Liver (tissue), 9 donors: Measurements from ENCODE around the gene LHFPL6. TPM values are rescaled to one million over a fixed set of nuclear protein-coding genes. Genes with fewer than 3 reads are reported as not detected.

Source experiments
- DNase-seq: peaks from one replicate; pipeline ENCODE4 v3.0.0-alpha.2; 2017; ENCODE audit warnings: low spot score
- H3K27ac ChIP-seq, 2 donors: one replicate each; pipeline ENCODE4 v1.7.0; 2013; ENCODE audit warnings: inconsistent platforms in 2 of 2, low read length in 2 of 2, control low read depth in 1 of 2, low read depth in 1 of 2, mild to moderate bottlenecking in 1 of 2
- H3K27me3 ChIP-seq, 4 donors: one replicate each; pipeline versions ENCODE4 v1.6.1 to v1.7.0; 2013; ENCODE audit warnings: low read length in 3 of 4, inconsistent platforms in 1 of 4, mild to moderate bottlenecking in 1 of 4, moderate library complexity in 1 of 4; ENCODE audit not compliant: control insufficient read depth in 4 of 4, insufficient read depth in 4 of 4
- H3K36me3 ChIP-seq, 4 donors: one replicate each; pipeline versions ENCODE4 v1.6.1 to v1.7.0; 2013; ENCODE audit warnings: low read length in 3 of 4, mild to moderate bottlenecking in 3 of 4, low read depth in 1 of 4, moderate library complexity in 1 of 4; ENCODE audit not compliant: control insufficient read depth in 4 of 4, insufficient read depth in 3 of 4
- H3K4me1 ChIP-seq, 4 donors: one replicate each; pipeline versions ENCODE4 v1.6.1 to v1.7.0; 2013; ENCODE audit warnings: low read length in 3 of 4, mild to moderate bottlenecking in 3 of 4, moderate library complexity in 1 of 4; ENCODE audit not compliant: control insufficient read depth in 4 of 4, insufficient read depth in 4 of 4
- H3K4me3 ChIP-seq, 3 donors: one replicate each; pipeline versions ENCODE4 v1.6.1 to v1.7.0; 2013; ENCODE audit warnings: low read length in 3 of 3, control low read depth in 1 of 3, low read depth in 1 of 3, mild to moderate bottlenecking in 1 of 3
- H3K9ac ChIP-seq, 2 donors: one replicate each; pipeline ENCODE4 v1.7.0; 2013; ENCODE audit warnings: low read length in 2 of 2, mild to moderate bottlenecking in 2 of 2, moderate library complexity in 2 of 2, control low read depth in 1 of 2, low read depth in 1 of 2
- H3K9me3 ChIP-seq, 4 donors: one replicate each; pipeline versions ENCODE4 v1.6.1 to v1.7.0; 2013; ENCODE audit warnings: low read length in 3 of 4; ENCODE audit not compliant: control insufficient read depth in 4 of 4
- EGR1 ChIP-seq, 2 donors: IDR thresholded peaks; 2 replicates each; pipeline ENCODE4 v1.6.1; 2016 to 2018; ENCODE audit warnings: antibody characterized with exemption in 2 of 2, low read depth in 2 of 2
- FOXA1 ChIP-seq: IDR thresholded peaks from 2 replicates; pipeline ENCODE4 v1.6.1; 2016; ENCODE audit warnings: antibody characterized with exemption
- FOXA2 ChIP-seq: IDR thresholded peaks from 2 replicates; pipeline ENCODE4 v1.6.1; 2016; ENCODE audit warnings: antibody characterized with exemption
- GABPA ChIP-seq, 2 donors: IDR thresholded peaks in 1 of 2; conservative IDR thresholded peaks in 1 of 2; 2 replicates each; pipeline ENCODE4 v1.6.1; 2016; ENCODE audit warnings: antibody characterized with exemption in 2 of 2, mild to moderate bottlenecking in 1 of 2, moderate library complexity in 1 of 2
- HNF4G ChIP-seq: IDR thresholded peaks from 2 replicates; pipeline ENCODE4 v1.6.1; 2016; ENCODE audit warnings: antibody characterized with exemption
- JUND ChIP-seq, 2 donors: IDR thresholded peaks; 2 replicates each; pipeline ENCODE4 v1.6.1; 2016; ENCODE audit warnings: antibody characterized with exemption in 2 of 2
- NR2F2 ChIP-seq: IDR thresholded peaks from 2 replicates; pipeline ENCODE4 v1.6.1; 2016; ENCODE audit warnings: antibody characterized with exemption
- RXRA ChIP-seq, 2 donors: IDR thresholded peaks; 2 replicates each; pipeline ENCODE4 v1.6.1; 2017 to 2018; ENCODE audit warnings: antibody characterized with exemption in 2 of 2, mild to moderate bottlenecking in 1 of 2
- SP1 ChIP-seq: IDR thresholded peaks from 2 replicates; pipeline ENCODE4 v1.6.1; 2018; ENCODE audit warnings: antibody characterized with exemption, mild to moderate bottlenecking
- YY1 ChIP-seq: IDR thresholded peaks from 2 replicates; pipeline ENCODE4 v1.6.1; 2016; ENCODE audit warnings: antibody characterized with exemption, mild to moderate bottlenecking
- WGBS: extraction: QIAGEN DNeasy Blood & Tissue Kit; methylation state at CpG from one replicate; pipeline ENCODE4 v1.1.7; 2013; 5-methylcytosine and 5-hydroxymethylcytosine counted together
- polyA plus RNA-seq, 2 donors: library from polyadenylated mRNA; stranded (reverse) in 1 of 2; unstranded in 1 of 2; fragments of 200-250 nt in 1 of 2; fragments of >200 nt in 1 of 2; fragmentation: Nextera tagmentation in 1 of 2; extraction: Ambion mirVana in 1 of 2; gene quantifications; one replicate each; pipeline versions ENCODE4 v1.2.1 to v1.2.3, GENCODE V29; 2013 to 2015
- total RNA-seq, 2 donors: library from RNA; depleted of rRNA; stranded (reverse); fragments of >200 nt; gene quantifications; one replicate each; pipeline ENCODE4 v1.2.3, GENCODE V29; 2014
- TF ChIP-seq, protein P1 (sequence below): IDR thresholded peaks from 2 replicates; pipeline ENCODE4 v1.6.1; 2016; ENCODE audit warnings: antibody characterized with exemption
- TF ChIP-seq, protein P2 (sequence below): IDR thresholded peaks from 2 replicates; pipeline ENCODE4 v1.6.1; 2016; ENCODE audit warnings: antibody characterized with exemption
- TF ChIP-seq, protein P3 (sequence below): IDR thresholded peaks from 2 replicates; pipeline ENCODE4 v1.6.1; 2016; ENCODE audit warnings: antibody characterized with exemption, mild to moderate bottlenecking
- TF ChIP-seq, protein P4 (sequence below): IDR thresholded peaks from 2 replicates; pipeline ENCODE4 v1.6.1; 2016; ENCODE audit warnings: antibody characterized with exemption
- TF ChIP-seq, protein P5 (sequence below): fragments of 150-350 bp; IDR thresholded peaks from 2 replicates; pipeline ENCODE4 v1.5.1; 2017; ENCODE audit warnings: improper control_type of control experiment, low read depth, low read length; ENCODE audit not compliant: missing input control
- donor health status: healthy.
- donor health status: healthy.
- donor health status: healthy.
- donor health status: healthy.
- donor health status: healthy.

Gene LHFPL6
- total and polyA plus RNA-seq, 4 donors: 2.6 to 8.3 (median 5.5) TPM

DNA sequence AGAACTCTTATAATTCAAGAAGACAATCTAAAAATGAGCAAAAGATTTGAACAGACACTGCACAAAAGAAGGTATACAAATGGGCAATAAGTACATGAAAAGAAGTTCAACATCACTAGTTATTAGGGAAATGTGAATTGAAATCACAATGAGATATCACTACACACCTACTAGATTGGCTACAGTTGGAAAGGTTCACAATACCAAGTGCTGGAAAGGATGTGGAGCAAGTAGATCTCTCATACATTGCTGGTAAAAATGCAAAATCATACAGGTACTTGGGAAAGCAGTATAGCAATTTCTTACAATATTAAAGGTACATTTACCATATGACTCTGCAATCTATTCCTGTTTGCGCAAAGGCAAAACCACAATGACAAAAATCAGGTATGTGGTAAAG, 145.7 kb downstream of the LHFPL6 start (continued):
- TF ChIP-seq, protein P1, sequence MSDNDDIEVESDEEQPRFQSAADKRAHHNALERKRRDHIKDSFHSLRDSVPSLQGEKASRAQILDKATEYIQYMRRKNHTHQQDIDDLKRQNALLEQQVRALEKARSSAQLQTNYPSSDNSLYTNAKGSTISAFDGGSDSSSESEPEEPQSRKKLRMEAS: no peak
- TF ChIP-seq, protein P2, sequence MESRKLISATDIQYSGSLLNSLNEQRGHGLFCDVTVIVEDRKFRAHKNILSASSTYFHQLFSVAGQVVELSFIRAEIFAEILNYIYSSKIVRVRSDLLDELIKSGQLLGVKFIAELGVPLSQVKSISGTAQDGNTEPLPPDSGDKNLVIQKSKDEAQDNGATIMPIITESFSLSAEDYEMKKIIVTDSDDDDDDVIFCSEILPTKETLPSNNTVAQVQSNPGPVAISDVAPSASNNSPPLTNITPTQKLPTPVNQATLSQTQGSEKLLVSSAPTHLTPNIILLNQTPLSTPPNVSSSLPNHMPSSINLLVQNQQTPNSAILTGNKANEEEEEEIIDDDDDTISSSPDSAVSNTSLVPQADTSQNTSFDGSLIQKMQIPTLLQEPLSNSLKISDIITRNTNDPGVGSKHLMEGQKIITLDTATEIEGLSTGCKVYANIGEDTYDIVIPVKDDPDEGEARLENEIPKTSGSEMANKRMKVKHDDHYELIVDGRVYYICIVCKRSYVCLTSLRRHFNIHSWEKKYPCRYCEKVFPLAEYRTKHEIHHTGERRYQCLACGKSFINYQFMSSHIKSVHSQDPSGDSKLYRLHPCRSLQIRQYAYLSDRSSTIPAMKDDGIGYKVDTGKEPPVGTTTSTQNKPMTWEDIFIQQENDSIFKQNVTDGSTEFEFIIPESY: no peak
- no peak for TF ChIP-seq FOXA2
- TF ChIP-seq NR2F2: no peak
- no peak for TF ChIP-seq RXRA (IDR thresholded peaks at IDR 0.05)

DNA sequence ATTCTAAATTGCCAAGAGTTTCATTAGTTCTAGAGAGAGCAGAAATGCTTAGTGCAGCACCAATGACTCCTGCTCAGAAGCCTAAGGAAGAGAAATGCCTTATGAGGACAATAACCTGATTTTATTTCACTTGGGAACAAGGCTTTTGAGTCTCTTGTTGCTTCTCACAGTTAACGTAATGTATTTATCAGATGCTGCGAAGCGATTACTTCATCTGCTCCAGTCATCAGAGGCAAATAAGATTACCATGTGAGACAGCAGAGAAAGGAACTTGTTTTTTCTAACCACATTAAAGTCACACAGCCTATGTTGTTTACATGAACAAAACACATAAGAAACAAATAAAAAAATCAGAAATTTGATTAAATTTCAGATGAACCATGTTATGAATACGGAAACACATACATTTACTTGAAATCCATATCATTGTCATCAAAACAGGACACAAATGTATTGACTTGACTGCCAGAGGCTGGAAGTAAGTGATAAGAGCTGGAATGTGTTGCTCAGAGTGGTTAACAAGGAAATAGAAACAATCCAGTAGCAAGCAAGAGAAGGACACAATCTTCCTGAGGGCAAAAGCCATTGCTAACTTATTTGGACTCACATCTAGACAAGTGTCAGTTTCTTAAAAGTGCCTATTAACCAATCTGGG, 147.3 kb downstream of the LHFPL6 start:
- TF ChIP-seq EGR1 (IDR thresholded peaks at IDR 0.05; ENCODE audit: low read depth in 2 of 2): no peak
- TF ChIP-seq JUND (IDR thresholded peaks at IDR 0.05): no peak
- no peak for TF ChIP-seq GABPA (IDR thresholded peaks at IDR 0.05 in 1 of 2, conservative IDR thresholded peaks at IDR 0.05 in 1 of 2)
- TF ChIP-seq NR2F2: no peak
- TF ChIP-seq, protein P3, sequence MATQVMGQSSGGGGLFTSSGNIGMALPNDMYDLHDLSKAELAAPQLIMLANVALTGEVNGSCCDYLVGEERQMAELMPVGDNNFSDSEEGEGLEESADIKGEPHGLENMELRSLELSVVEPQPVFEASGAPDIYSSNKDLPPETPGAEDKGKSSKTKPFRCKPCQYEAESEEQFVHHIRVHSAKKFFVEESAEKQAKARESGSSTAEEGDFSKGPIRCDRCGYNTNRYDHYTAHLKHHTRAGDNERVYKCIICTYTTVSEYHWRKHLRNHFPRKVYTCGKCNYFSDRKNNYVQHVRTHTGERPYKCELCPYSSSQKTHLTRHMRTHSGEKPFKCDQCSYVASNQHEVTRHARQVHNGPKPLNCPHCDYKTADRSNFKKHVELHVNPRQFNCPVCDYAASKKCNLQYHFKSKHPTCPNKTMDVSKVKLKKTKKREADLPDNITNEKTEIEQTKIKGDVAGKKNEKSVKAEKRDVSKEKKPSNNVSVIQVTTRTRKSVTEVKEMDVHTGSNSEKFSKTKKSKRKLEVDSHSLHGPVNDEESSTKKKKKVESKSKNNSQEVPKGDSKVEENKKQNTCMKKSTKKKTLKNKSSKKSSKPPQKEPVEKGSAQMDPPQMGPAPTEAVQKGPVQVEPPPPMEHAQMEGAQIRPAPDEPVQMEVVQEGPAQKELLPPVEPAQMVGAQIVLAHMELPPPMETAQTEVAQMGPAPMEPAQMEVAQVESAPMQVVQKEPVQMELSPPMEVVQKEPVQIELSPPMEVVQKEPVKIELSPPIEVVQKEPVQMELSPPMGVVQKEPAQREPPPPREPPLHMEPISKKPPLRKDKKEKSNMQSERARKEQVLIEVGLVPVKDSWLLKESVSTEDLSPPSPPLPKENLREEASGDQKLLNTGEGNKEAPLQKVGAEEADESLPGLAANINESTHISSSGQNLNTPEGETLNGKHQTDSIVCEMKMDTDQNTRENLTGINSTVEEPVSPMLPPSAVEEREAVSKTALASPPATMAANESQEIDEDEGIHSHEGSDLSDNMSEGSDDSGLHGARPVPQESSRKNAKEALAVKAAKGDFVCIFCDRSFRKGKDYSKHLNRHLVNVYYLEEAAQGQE: no peak
- TF ChIP-seq, protein P4, sequence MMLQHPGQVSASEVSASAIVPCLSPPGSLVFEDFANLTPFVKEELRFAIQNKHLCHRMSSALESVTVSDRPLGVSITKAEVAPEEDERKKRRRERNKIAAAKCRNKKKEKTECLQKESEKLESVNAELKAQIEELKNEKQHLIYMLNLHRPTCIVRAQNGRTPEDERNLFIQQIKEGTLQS: no peak
- TF ChIP-seq HNF4G: no peak
- no peak for TF ChIP-seq FOXA1
- TF ChIP-seq, protein P2: no peak
- no peak for TF ChIP-seq RXRA (IDR thresholded peaks at IDR 0.05)
- TF ChIP-seq, protein P5, sequence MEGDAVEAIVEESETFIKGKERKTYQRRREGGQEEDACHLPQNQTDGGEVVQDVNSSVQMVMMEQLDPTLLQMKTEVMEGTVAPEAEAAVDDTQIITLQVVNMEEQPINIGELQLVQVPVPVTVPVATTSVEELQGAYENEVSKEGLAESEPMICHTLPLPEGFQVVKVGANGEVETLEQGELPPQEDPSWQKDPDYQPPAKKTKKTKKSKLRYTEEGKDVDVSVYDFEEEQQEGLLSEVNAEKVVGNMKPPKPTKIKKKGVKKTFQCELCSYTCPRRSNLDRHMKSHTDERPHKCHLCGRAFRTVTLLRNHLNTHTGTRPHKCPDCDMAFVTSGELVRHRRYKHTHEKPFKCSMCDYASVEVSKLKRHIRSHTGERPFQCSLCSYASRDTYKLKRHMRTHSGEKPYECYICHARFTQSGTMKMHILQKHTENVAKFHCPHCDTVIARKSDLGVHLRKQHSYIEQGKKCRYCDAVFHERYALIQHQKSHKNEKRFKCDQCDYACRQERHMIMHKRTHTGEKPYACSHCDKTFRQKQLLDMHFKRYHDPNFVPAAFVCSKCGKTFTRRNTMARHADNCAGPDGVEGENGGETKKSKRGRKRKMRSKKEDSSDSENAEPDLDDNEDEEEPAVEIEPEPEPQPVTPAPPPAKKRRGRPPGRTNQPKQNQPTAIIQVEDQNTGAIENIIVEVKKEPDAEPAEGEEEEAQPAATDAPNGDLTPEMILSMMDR: no peak
- no peak for TF ChIP-seq FOXA2
- no peak for TF ChIP-seq SP1
- no peak for TF ChIP-seq YY1
- no peaks in the 10 kb centered on the region for H3K9me3 ChIP-seq
- H3K4me3 ChIP-seq: no peak overlapping the region
- 40% methylated on average over 4 of the region's 4 CpGs for WGBS
- DNase-seq: no peak
- peaks cover 0 to 2% (median under 1%) of the 10 kb centered on the region in 4 donors for H3K4me1 ChIP-seq
- no peak overlapping the region for H3K27ac ChIP-seq
- no peaks in the 10 kb centered on the region for H3K27me3 ChIP-seq
- H3K9ac ChIP-seq: no peak overlapping the region
- H3K36me3 ChIP-seq: no peaks in the 10 kb centered on the region
